NCI-H2227 (cell line): Measurements from ENCODE around the gene XPNPEP1.

Source experiments
- DNase-seq: peaks from one replicate; lab custom pipeline; 2025; ENCODE audit not compliant: unreplicated experiment; lab: John Stamatoyannopoulos, UW

The XPNPEP1 gene

GRCh38 chr10:109820620-109821405 is 102.5 kb downstream of the XPNPEP1 start:
- DNase-seq: no peak

GRCh38 chr10:109819807-109820206 is 103.5 kb downstream of the XPNPEP1 start:
- DNase-seq: no peak
